GM18951 (cell line): ENCODE measurements around the gene FUOM.
"Not testable (repeated sequence)": the region's sequence is repeated elsewhere in the genome, so short reads cannot be mapped to it uniquely, and the experiment has no call there.

ENCODE experiments used
- POLR2A ChIP-seq: IDR thresholded peaks from 4 replicates; pipeline ENCODE4 v1.6.1; 2011; ENCODE audit warnings: mild to moderate bottlenecking; ENCODE audit not compliant: insufficient read length, insufficient read depth; ENCODE audit errors: extremely low read depth
- in situ Hi-C: fragments of 300-500 bp; cut with MboI; formaldehyde crosslinking; loops from one replicate; pipeline ENCODE4 v1.12.0; 2022; ENCODE audit warnings: low sequenced_read_pairs, mixed read lengths, inconsistent platforms; ENCODE audit not compliant: unreplicated experiment

Gene FUOM

GRCh38 chr10:133379801-133380666, 22.2 kb upstream of the FUOM start:
- no peak for TF ChIP-seq POLR2A
- in situ Hi-C loops, result no loop called here

GRCh38 chr10:133379152-133379800, 21.5 kb upstream of the FUOM start, which contains the start of gene PAOX:
Gene PAOX, plus strand, starts transcription at chr10:133379262. Its CDS starts 55 bp downstream, at chr10:133379317.
- in situ Hi-C loops, result no loop called here
- TF ChIP-seq POLR2A, result peak; percentile 74

GRCh38 chr10:133378251-133379096, 20.7 kb upstream of the FUOM start:
- in situ Hi-C loops, result no loop called here
- no peak for TF ChIP-seq POLR2A

- in situ Hi-C loops, result no loop called here
- no peak for TF ChIP-seq POLR2A
Observed at GRCh38 chr10:133377818-133378250, 20.0 kb upstream of the FUOM start.

GRCh38 chr10:133377025-133377817, 19.4 kb upstream of the FUOM start:
- TF ChIP-seq POLR2A, result no peak
- in situ Hi-C loops, result no loop called here

- in situ Hi-C loops, result not testable (repeated sequence)
Observed at GRCh38 chr10:133376183-133376582, 18.4 kb upstream of the FUOM start.

GRCh38 chr10:133375357-133376115, 17.7 kb upstream of the FUOM start:
- in situ Hi-C loops, result no loop called here

GRCh38 chr10:133373174-133374090, 15.6 kb upstream of the FUOM start, which contains the start of gene ECHS1:
Gene ECHS1, minus strand, starts transcription at chr10:133373354. Its CDS starts 21 bp downstream, at chr10:133373333.
- peak; percentile 90 for TF ChIP-seq POLR2A
- in situ Hi-C loops, result no loop called here

More at GRCh38 chr10:133375357-133376115, 17.7 kb upstream of the FUOM start:
- no peak for TF ChIP-seq POLR2A

GRCh38 chr10:133372507-133372906, 14.7 kb upstream of the FUOM start:
- TF ChIP-seq POLR2A, result no peak
- in situ Hi-C loops, result no loop called here

GRCh38 chr10:133370030-133370786, 12.4 kb upstream of the FUOM start:
- no peak for TF ChIP-seq POLR2A
- in situ Hi-C loops, result no loop called here
